Stimulated activated CD8-positive, alpha-beta memory T cell treated with anti-CD3 and anti-CD28 coated beads, Interleukin-12 subunit alpha, Interleukin-12 subunit beta, amount 100 ng/mL, for 1 hour (primary cell): ENCODE data around the gene ROBO2.

ENCODE experiments used
- DNase-seq: peaks from one replicate; pipeline ENCODE4 v3.0.0-alpha.2; 2020; ENCODE audit warnings: low read depth

The ROBO2 gene

DNA sequence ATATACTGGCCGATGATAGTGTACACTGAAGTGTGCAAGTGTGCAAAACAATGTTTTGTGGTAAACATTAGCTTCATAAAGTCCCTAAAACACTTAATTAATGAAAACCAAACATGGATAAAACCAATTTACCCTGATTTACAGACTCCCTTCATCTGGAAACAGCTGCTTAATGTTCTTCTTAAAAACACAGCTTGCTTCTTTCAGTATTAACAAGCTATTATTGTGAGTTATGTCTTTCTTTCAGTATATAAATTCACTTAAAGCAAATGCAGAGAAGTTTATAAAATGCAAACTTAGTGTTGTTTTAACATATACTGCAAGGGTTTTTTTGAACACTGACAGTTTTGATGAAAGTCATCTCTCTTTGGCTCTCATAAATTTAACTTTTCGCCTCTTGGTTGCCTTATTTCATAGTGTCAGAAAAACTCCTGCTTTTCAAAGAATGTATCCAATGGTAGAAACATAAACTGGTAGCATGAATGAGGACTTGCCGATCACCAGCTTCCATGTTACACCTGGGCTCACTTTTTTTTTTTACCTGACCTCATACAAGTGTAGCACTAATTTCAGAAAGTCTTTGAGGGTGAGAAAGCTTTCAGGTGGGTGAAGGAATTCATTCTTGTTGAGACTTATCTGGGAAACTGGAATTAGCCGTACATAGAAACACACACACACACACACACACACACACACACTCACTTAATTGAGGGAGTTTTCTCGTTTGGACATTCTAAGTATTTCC is 532.2 kb downstream of the ROBO2 start:
- DNase-seq = no peak

DNA sequence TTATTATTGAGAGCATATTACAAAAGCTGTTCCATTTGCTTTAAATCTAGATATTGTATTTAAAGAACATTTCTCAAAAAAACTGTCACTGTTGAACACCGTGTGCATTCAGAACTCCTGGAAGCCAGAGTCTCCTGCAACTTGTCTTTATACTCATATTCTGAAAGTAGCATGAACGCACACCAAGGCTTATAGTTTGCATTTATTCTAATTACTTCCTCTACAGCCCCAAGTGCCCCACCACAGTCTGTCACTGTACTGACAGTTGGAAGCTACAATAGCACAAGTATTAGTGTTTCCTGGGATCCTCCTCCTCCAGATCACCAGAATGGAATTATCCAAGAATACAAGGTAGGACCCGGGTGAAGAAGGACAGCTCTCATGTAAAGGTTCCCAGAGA is 537.4 kb downstream of the ROBO2 start:
- DNase-seq = no peak

DNA sequence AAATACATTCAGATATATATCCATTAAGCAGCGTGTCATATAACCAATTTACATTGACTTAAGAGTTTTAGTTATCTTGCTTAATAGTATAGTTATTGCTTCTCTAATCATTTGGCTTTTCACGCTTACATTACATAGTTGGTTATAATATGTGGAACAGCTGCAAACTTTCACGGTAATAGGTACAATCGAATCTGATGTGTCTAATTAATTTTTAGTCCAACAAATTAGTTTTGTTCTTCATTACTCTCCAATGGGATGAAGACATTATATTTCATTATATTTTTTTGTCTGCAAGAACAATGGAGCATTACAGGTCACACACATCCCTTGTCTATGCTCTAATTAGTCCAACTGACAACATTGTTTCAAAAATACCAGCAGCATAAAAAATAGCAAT is 546.3 kb downstream of the ROBO2 start:
- no peak for DNase-seq

DNA sequence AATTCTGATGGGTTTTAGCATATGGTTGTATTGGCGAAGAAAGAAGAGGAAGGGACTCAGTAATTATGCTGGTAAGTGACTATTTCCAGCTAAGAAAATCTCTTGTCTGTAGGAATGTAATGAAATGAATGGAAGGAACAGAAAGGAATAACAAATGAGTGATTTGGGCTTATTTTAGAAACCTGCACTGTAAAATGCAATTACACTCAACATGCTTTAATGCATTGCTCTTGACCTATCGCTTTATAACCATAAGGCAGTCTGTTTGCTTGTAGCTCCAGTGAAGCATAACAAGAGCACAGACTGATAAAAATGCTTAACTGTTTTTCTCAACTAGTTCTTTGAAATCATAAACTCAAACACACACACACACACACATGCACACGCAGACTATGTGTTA is 549.0 kb downstream of the ROBO2 start:
- no peak for DNase-seq

- no peak for DNase-seq
Measured at GRCh38 chr3:77590191-77590590, 550.3 kb downstream of the ROBO2 start.

DNA sequence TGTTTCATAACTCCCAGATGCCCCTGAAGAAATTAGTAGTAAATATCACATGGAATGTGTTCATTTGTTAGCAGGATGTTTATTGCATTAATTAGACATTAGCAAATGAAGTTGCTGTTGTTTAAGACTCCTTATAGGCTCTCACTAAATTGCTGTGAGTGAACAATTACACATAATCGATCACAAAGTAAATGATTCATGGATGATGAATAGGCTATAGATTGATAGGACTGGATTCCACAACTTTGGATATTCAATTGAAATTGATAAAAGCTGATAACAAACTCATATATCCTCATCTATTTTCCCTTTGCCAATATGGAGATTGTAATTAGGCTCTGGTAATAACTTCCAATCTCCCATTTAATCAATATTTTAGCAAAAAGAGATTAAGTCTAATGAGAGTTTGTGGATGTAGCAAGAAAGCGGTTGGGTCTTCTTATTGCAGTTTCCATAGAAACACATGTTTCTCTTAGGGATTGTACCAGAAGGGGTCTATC is 555.5 kb downstream of the ROBO2 start:
- no peak for DNase-seq

- no peak for DNase-seq
Measured at GRCh38 chr3:77599948-77600347, 560.0 kb downstream of the ROBO2 start.

DNA sequence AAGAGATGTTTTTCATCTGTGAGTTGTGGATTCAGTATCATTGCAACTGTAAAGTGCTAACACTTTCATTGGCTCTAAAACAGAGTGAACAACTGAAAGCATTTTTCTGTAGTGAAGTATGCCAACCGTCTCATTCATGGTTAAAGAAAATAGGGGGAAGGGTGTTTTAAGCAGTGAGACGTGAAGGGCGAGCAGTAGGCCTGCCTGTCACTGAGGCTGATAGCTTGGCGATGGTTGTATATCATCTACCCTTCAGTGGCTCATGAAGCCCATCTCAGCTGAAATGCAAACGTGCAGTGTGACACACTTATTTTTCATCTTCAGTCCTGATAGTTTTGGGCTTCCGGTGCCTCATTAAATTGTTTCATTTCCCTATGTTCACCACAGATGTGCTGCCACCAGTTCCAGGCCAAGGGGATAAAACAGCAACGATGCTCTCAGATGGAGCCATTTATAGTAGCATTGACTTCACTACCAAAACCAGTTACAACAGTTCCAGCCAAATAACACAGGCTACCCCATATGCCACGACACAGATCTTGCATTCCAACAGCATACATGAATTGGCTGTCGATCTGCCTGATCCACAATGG is 562.0 kb downstream of the ROBO2 start:
- DNase-seq = no peak

- no peak for DNase-seq
Measured at GRCh38 chr3:77602722-77603121, 562.8 kb downstream of the ROBO2 start.

GRCh38 chr3:77605308-77605707 is 565.4 kb downstream of the ROBO2 start:
- DNase-seq = no peak

- DNase-seq = no peak
Measured at GRCh38 chr3:77605865-77606264, 566.0 kb downstream of the ROBO2 start.

GRCh38 chr3:77606372-77606771 is 566.5 kb downstream of the ROBO2 start:
- DNase-seq = no peak

DNA sequence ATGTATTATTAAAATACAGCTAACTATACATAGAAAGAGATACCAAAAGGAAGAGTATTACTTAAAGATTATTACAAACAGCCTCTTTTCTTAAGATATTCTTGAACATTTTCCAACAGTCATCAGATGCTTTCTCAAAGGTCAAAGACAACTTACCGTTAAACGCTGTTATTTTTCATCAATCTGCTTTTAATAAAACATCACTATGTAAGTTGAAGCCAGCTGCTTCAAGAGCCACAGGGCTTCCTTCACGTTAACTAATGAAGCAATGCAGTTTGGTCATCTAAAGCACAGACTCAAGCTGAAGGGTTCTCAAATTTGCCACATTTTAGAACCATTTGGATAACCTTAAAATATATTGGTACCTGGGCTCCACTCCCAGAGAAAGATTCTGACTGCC is 578.8 kb downstream of the ROBO2 start:
- DNase-seq = no peak

DNA sequence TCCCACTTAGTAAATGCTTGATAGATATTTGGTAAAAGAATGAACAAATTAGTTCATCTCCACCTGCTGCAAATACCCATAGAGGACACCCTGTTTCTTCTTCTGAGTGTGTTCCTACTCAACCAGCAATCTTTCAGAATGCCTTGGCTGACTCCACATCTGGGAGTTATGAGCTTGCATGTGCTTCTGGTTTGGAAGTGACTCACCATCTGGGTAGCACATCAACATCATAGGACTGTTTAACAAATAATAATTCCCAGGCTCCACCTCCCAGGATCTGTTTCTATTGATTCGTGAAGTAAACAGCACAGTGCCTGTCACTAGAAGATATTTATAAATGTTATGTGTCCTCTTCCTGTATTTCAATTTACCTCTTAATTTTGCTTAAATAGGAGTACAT is 580.1 kb downstream of the ROBO2 start:
- no peak for DNase-seq

- no peak for DNase-seq
Measured at GRCh38 chr3:77623500-77623899, 583.6 kb downstream of the ROBO2 start.

- DNase-seq = no peak
Measured at GRCh38 chr3:77626157-77626556, 586.3 kb downstream of the ROBO2 start.

GRCh38 chr3:77648214-77648613 is 608.3 kb downstream of the ROBO2 start:
- no peak for DNase-seq

DNA sequence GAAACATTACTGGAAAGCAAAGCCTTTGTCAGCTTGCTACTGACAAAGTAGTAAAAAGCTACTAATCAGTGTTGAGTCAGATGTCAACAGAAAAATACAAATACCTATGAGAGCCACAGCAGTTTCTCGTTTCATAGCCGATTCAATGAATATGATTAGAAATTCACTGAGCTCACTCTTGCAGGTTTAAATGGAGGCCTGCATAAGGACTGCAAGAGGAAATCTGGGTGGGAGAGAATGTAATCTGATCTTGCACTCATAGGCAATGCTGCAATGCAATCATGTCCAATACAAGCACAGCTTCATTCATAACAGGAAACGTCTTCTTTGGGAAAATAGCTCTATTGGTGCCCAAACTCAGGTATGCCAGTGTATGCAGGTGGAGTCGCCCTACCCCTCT is 608.8 kb downstream of the ROBO2 start:
- DNase-seq = no peak

DNA sequence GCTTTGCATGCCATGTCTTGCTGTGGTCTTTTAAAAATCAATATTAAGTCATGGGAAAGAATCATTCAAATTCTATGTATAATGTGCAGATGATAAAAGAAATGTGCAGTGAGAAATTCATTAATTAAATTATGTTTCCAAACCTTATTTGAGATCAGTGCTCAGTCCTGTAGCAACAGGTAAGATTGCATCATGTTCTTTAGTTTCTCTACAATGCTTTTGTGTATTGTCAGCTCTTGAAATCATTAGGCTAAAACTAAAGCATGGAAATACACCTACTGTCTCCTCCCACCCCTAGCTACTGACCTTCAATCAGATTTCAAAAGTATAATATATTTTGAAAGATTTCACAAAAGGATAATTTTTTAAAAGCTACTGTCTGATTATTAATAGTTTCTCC is 612.7 kb downstream of the ROBO2 start:
- DNase-seq = no peak

DNA sequence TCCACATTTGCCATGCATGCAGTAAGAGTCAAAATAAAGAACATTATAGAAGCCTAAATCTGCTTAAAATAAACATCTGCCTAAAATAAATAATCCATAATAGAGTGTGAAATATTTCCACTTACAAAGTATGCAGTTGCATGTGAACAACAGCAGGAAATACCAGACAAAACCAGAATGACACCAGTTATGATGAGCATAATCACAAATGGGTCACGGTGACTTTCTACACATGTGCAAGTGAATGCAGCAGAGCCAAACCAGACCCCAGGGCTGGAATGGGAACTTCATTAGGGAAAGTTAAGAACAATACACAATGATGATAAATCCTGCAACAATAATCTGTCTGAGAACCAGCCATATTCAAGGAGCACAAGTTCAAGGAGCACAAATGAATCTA is 615.5 kb downstream of the ROBO2 start:
- DNase-seq = no peak

GRCh38 chr3:77660718-77661117 is 620.8 kb downstream of the ROBO2 start:
- no peak for DNase-seq

- no peak for DNase-seq
Measured at GRCh38 chr3:77667901-77668300, 628.0 kb downstream of the ROBO2 start.

DNA sequence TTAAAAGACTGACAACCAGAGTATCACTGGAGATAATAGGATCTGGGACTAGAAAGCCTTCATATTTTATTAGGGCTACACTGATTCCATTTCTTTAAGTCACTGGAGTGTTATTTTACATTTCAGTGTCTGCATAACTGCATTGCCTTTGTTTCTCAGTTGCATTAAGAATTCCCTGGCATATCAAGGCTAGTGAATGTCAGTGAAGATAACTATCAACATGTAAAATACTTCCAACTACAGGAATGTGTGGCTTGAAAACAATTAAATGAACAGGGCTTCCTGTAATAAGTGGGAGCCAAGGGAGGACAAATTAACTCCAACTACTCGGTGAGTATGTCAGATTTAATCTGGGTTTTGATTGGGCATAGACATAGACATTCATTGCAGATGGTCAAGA is 628.5 kb downstream of the ROBO2 start:
- DNase-seq = no peak

DNA sequence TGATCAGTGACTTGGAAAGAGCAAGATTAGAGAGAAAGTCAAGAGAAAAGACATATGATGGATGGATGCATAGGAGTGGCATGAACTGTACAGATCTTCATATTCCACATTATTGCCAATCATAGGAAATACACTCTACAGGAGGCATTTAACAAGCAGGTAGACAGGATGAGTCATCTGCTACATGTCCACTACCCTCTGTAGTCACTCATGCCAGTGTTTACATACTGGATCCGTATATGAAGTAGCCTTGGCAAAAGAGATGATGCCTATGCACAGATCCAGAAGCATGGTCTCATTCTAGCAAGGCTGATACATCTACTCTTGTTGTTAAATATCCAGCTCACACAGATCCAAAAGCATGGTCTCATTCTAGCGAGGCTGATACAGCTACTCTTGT is 632.1 kb downstream of the ROBO2 start:
- DNase-seq = no peak
